ENCODE measurements around the gene ODAD3.

The ODAD3 gene

GRCh38 chr19:11445141-11445540 is 10.2 kb upstream of the ODAD3 start:
- no peak overlapping the region for H3K27ac ChIP-seq (ENCODE audit: low read length, poor library complexity, severe bottlenecking)
- no peak overlapping the region for H2BK12ac ChIP-seq (ENCODE audit: low read length in 2 of 2)
- no peaks in the 10 kb centered on the region for H3K27me3 ChIP-seq (ENCODE audit: control insufficient read depth in 1 of 2, insufficient read depth in 1 of 2, low read length in 2 of 2)
- no peak for DNase-seq
- no peak overlapping the region for H3K23ac ChIP-seq (ENCODE audit: low read length in 2 of 2)
- no peak overlapping the region for H3K4me2 ChIP-seq (ENCODE audit: low read length, poor library complexity, severe bottlenecking)
- H3K14ac ChIP-seq (ENCODE audit: low read length in 2 of 2) = no peak overlapping the region
- H2BK5ac ChIP-seq (ENCODE audit: low read depth, low read length, poor library complexity, severe bottlenecking) = no peak overlapping the region
- no peak overlapping the region for H2BK15ac ChIP-seq (ENCODE audit: low read depth, poor library complexity, severe bottlenecking)
- no peak overlapping the region for H2AK5ac ChIP-seq (ENCODE audit: low read length, severe bottlenecking)
- no peaks in the 10 kb centered on the region for H3K9me3 ChIP-seq (ENCODE audit: control insufficient read depth, low read length)
- no peak overlapping the region for H3K9ac ChIP-seq (ENCODE audit: low read length)
- H3K4me1 ChIP-seq (ENCODE audit: control insufficient read depth, insufficient read depth, low read depth, low read length) = peaks cover 4% of the 10 kb centered on the region
- H4K91ac ChIP-seq (ENCODE audit: low read length) = no peak overlapping the region
- H3K36me3 ChIP-seq (ENCODE audit: control insufficient read depth in 1 of 2, insufficient read depth in 2 of 2, low read depth in 1 of 2, low read length in 2 of 2) = peaks cover 75 to 92% of the 10 kb centered on the region in 2 experiments
- H2BK120ac ChIP-seq (ENCODE audit: low read depth, low read length) = no peak overlapping the region
- H3K4me3 ChIP-seq (ENCODE audit: insufficient read depth in 1 of 2, low read depth in 1 of 2, low read length in 2 of 2) = no peak overlapping the region
- 91% methylated on average over 13 of the region's 13 CpGs for WGBS
- no peak overlapping the region for H3K18ac ChIP-seq (ENCODE audit: low read depth in 1 of 2, low read length in 2 of 2)
- no peak overlapping the region for H3K4ac ChIP-seq (ENCODE audit: low read depth in 1 of 2, low read length in 2 of 2)
- H2AFZ ChIP-seq (ENCODE audit: low read depth, low read length) = no peak overlapping the region
- H4K8ac ChIP-seq (ENCODE audit: low read length) = no peak overlapping the region
- peaks cover 49% of the 10 kb centered on the region for H3K79me1 ChIP-seq (replicated peaks; ENCODE audit: low read length, poor library complexity, severe bottlenecking)

GRCh38 chr19:11444059-11444458 is 9.1 kb upstream of the ODAD3 start:
- no peak overlapping the region for H3K4me2 ChIP-seq (ENCODE audit: low read length, poor library complexity, severe bottlenecking)
- no peak overlapping the region for H3K9ac ChIP-seq (ENCODE audit: low read length)
- no peak overlapping the region for H2AK5ac ChIP-seq (ENCODE audit: low read length, severe bottlenecking)
- no peak overlapping the region for H3K23ac ChIP-seq (ENCODE audit: low read length in 2 of 2)
- H3K4me1 ChIP-seq (ENCODE audit: control insufficient read depth, insufficient read depth, low read depth, low read length) = peaks cover 4% of the 10 kb centered on the region
- H3K36me3 ChIP-seq (ENCODE audit: control insufficient read depth in 1 of 2, insufficient read depth in 2 of 2, low read depth in 1 of 2, low read length in 2 of 2) = peaks cover 75 to 91% of the 10 kb centered on the region in 2 experiments
- H4K91ac ChIP-seq (ENCODE audit: low read length) = no peak overlapping the region
- no peak overlapping the region for H3K4me3 ChIP-seq (ENCODE audit: insufficient read depth in 1 of 2, low read depth in 1 of 2, low read length in 2 of 2)
- H3K18ac ChIP-seq (ENCODE audit: low read depth in 1 of 2, low read length in 2 of 2) = no peak overlapping the region
- no peak overlapping the region for H3K14ac ChIP-seq (ENCODE audit: low read length in 2 of 2)
- no peaks in the 10 kb centered on the region for H3K27me3 ChIP-seq (ENCODE audit: control insufficient read depth in 1 of 2, insufficient read depth in 1 of 2, low read length in 2 of 2)
- H4K8ac ChIP-seq (ENCODE audit: low read length) = no peak overlapping the region
- WGBS = 94% methylated on average over 5 of the region's 5 CpGs
- no peak overlapping the region for H3K27ac ChIP-seq (ENCODE audit: low read length, poor library complexity, severe bottlenecking)
- no peak overlapping the region for H3K4ac ChIP-seq (ENCODE audit: low read depth in 1 of 2, low read length in 2 of 2)
- H3K79me1 ChIP-seq (replicated peaks; ENCODE audit: low read length, poor library complexity, severe bottlenecking) = peaks cover 54% of the 10 kb centered on the region
- DNase-seq = no peak
- no peak overlapping the region for H2BK5ac ChIP-seq (ENCODE audit: low read depth, low read length, poor library complexity, severe bottlenecking)
- H2BK12ac ChIP-seq (ENCODE audit: low read length in 2 of 2) = no peak overlapping the region
- no peak overlapping the region for H2BK120ac ChIP-seq (ENCODE audit: low read depth, low read length)
- no peaks in the 10 kb centered on the region for H3K9me3 ChIP-seq (ENCODE audit: control insufficient read depth, low read length)
- H2AFZ ChIP-seq (ENCODE audit: low read depth, low read length) = no peak overlapping the region
- no peak overlapping the region for H2BK15ac ChIP-seq (ENCODE audit: low read depth, poor library complexity, severe bottlenecking)

GRCh38 chr19:11437955-11438354 is 3.0 kb upstream of the ODAD3 start:
- no peak overlapping the region for H2AFZ ChIP-seq (ENCODE audit: low read depth, low read length)
- H3K4me1 ChIP-seq (ENCODE audit: control insufficient read depth, insufficient read depth, low read depth, low read length) = peaks cover 13% of the 10 kb centered on the region
- WGBS = 96% methylated on average over 8 of the region's 9 CpGs
- no peak overlapping the region for H3K4me2 ChIP-seq (ENCODE audit: low read length, poor library complexity, severe bottlenecking)
- no peaks in the 10 kb centered on the region for H3K27me3 ChIP-seq (ENCODE audit: control insufficient read depth in 1 of 2, insufficient read depth in 1 of 2, low read length in 2 of 2)
- peaks cover 45% of the 10 kb centered on the region for H3K79me1 ChIP-seq (replicated peaks; ENCODE audit: low read length, poor library complexity, severe bottlenecking)
- no peak overlapping the region for H2BK120ac ChIP-seq (ENCODE audit: low read depth, low read length)
- H3K4ac ChIP-seq (ENCODE audit: low read depth in 1 of 2, low read length in 2 of 2) = no peak overlapping the region
- H2AK5ac ChIP-seq (ENCODE audit: low read length, severe bottlenecking) = no peak overlapping the region
- H4K91ac ChIP-seq (ENCODE audit: low read length) = no peak overlapping the region
- no peak overlapping the region for H3K4me3 ChIP-seq (ENCODE audit: insufficient read depth in 1 of 2, low read depth in 1 of 2, low read length in 2 of 2)
- H3K9ac ChIP-seq (ENCODE audit: low read length) = no peak overlapping the region
- DNase-seq = no peak
- no peaks in the 10 kb centered on the region for H3K9me3 ChIP-seq (ENCODE audit: control insufficient read depth, low read length)
- no peak overlapping the region for H3K27ac ChIP-seq (ENCODE audit: low read length, poor library complexity, severe bottlenecking)
- H3K36me3 ChIP-seq (ENCODE audit: control insufficient read depth in 1 of 2, insufficient read depth in 2 of 2, low read depth in 1 of 2, low read length in 2 of 2) = peaks cover 56 to 58% of the 10 kb centered on the region in 2 experiments
- no peak overlapping the region for H3K18ac ChIP-seq (ENCODE audit: low read depth in 1 of 2, low read length in 2 of 2)
- H2BK5ac ChIP-seq (ENCODE audit: low read depth, low read length, poor library complexity, severe bottlenecking) = no peak overlapping the region
- H2BK15ac ChIP-seq (ENCODE audit: low read depth, poor library complexity, severe bottlenecking) = no peak overlapping the region
- no peak overlapping the region for H4K8ac ChIP-seq (ENCODE audit: low read length)
- no peak overlapping the region for H3K23ac ChIP-seq (ENCODE audit: low read length in 2 of 2)
- H3K14ac ChIP-seq (ENCODE audit: low read length in 2 of 2) = no peak overlapping the region
- peak overlapping the region in 1 of 2 experiments; percentile 14 for H2BK12ac ChIP-seq (ENCODE audit: low read length in 2 of 2)

DNA sequence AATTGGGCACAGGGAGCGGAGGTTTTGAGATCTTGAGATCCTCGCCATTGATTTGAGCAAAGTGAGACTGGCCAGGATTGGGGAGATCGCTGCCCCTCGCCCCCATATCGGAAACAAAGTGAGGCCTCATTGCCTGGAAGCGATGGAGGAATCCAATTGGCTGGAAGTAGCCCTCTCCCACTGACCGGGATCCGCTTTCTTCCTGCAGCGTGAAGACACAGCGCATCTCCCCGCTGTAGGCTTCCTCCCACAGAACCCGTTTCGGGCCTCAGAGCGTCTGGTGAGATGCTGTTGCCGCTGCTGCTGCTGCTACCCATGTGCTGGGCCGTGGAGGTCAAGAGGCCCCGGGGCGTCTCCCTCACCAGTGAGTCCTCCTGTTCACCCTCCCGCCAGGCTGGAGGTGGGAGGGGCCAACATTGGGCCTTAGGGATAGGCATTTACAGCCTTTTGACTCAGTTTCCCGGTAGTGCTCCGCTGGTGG is 952 bp upstream of the ODAD3 start:
- H4K91ac ChIP-seq (ENCODE audit: low read length) = peak overlapping the region; percentile 30
- H3K4me2 ChIP-seq (ENCODE audit: low read length, poor library complexity, severe bottlenecking) = peak overlapping the region; percentile 91
- peak overlapping the region in 1 of 2 experiments; percentile 19 for H3K14ac ChIP-seq (ENCODE audit: low read length in 2 of 2)
- 8% methylated on average over 21 of the region's 21 CpGs for WGBS
- H3K27ac ChIP-seq (ENCODE audit: low read length, poor library complexity, severe bottlenecking) = peak overlapping the region; percentile 45
- H3K4me1 ChIP-seq (ENCODE audit: control insufficient read depth, insufficient read depth, low read depth, low read length) = peaks cover 13% of the 10 kb centered on the region
- peak overlapping the region; percentile 95 for H3K9ac ChIP-seq (ENCODE audit: low read length)
- H2AK5ac ChIP-seq (ENCODE audit: low read length, severe bottlenecking) = no peak overlapping the region
- no peak overlapping the region for H2BK120ac ChIP-seq (ENCODE audit: low read depth, low read length)
- peak; percentile 54 for DNase-seq
- no peak overlapping the region for H2BK5ac ChIP-seq (ENCODE audit: low read depth, low read length, poor library complexity, severe bottlenecking)
- H3K23ac ChIP-seq (ENCODE audit: low read length in 2 of 2) = peak overlapping the region in 1 of 2 experiments; percentile 92
- H3K18ac ChIP-seq (ENCODE audit: low read depth in 1 of 2, low read length in 2 of 2) = peak overlapping the region; percentile 2 to 81
- no peaks in the 10 kb centered on the region for H3K27me3 ChIP-seq (ENCODE audit: control insufficient read depth in 1 of 2, insufficient read depth in 1 of 2, low read length in 2 of 2)
- no peak overlapping the region for H2BK12ac ChIP-seq (ENCODE audit: low read length in 2 of 2)
- peak overlapping the region in 1 of 2 experiments; percentile 81 for H3K4ac ChIP-seq (ENCODE audit: low read depth in 1 of 2, low read length in 2 of 2)
- H4K8ac ChIP-seq (ENCODE audit: low read length) = peak overlapping the region; percentile 82
- H3K4me3 ChIP-seq (ENCODE audit: insufficient read depth in 1 of 2, low read depth in 1 of 2, low read length in 2 of 2) = peak overlapping the region; percentile 82 to 99
- no peaks in the 10 kb centered on the region for H3K9me3 ChIP-seq (ENCODE audit: control insufficient read depth, low read length)
- peaks cover 39 to 41% of the 10 kb centered on the region in 2 experiments for H3K36me3 ChIP-seq (ENCODE audit: control insufficient read depth in 1 of 2, insufficient read depth in 2 of 2, low read depth in 1 of 2, low read length in 2 of 2)
- no peak overlapping the region for H2BK15ac ChIP-seq (ENCODE audit: low read depth, poor library complexity, severe bottlenecking)
- H2AFZ ChIP-seq (ENCODE audit: low read depth, low read length) = no peak overlapping the region
- H3K79me1 ChIP-seq (replicated peaks; ENCODE audit: low read length, poor library complexity, severe bottlenecking) = peaks cover 29% of the 10 kb centered on the region
